PC-9 (cell line): ENCODE results near the gene MCAT.

Experiments used
- EZH2 ChIP-seq: fragments of 200-600 bp; sonication (generic); IDR thresholded peaks from 2 replicates; pipeline ENCODE4 v1.8.0; 2017; ENCODE audit warnings: antibody characterized with exemption, low read depth
- TF ChIP-seq, protein P1 (sequence below): fragments of 200-600 bp; sonication (generic); conservative IDR thresholded peaks from 2 replicates; pipeline ENCODE4 v1.6.1; 2017; ENCODE audit warnings: mixed run types, antibody characterized with exemption, mild to moderate bottlenecking, moderate library complexity

- TF ChIP-seq, protein P1, sequence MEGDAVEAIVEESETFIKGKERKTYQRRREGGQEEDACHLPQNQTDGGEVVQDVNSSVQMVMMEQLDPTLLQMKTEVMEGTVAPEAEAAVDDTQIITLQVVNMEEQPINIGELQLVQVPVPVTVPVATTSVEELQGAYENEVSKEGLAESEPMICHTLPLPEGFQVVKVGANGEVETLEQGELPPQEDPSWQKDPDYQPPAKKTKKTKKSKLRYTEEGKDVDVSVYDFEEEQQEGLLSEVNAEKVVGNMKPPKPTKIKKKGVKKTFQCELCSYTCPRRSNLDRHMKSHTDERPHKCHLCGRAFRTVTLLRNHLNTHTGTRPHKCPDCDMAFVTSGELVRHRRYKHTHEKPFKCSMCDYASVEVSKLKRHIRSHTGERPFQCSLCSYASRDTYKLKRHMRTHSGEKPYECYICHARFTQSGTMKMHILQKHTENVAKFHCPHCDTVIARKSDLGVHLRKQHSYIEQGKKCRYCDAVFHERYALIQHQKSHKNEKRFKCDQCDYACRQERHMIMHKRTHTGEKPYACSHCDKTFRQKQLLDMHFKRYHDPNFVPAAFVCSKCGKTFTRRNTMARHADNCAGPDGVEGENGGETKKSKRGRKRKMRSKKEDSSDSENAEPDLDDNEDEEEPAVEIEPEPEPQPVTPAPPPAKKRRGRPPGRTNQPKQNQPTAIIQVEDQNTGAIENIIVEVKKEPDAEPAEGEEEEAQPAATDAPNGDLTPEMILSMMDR = no peak
- TF ChIP-seq EZH2 = no peak
Observed at GRCh38 chr22:43116932-43117331, 26.3 kb downstream of the MCAT start.
